Colonic mucosa (tissue), 4 donors: ENCODE data around the gene MCC. TPM values are rescaled to one million over a fixed set of nuclear protein-coding genes. Genes with fewer than 3 reads are reported as not detected.

Source experiments
- DNase-seq: peaks from one replicate; pipeline ENCODE4 v3.0.0-alpha.2; 2020
- H3K27ac ChIP-seq: fragments of 200-600 bp; one replicate; pipeline ENCODE4 v1.8.0; 2021
- H3K27me3 ChIP-seq: fragments of 200-600 bp; one replicate; pipeline ENCODE4 v1.8.0; 2021
- H3K36me3 ChIP-seq: fragments of 200-600 bp; one replicate; pipeline ENCODE4 v1.8.0; 2021
- H3K4me1 ChIP-seq: fragments of 200-600 bp; one replicate; pipeline ENCODE4 v1.8.0; 2021; ENCODE audit warnings: mild to moderate bottlenecking
- H3K4me3 ChIP-seq: fragments of 200-600 bp; one replicate; pipeline ENCODE4 v1.8.0; 2021
- H3K9ac ChIP-seq, 2 donors: one replicate each; pipeline ENCODE4 v1.7.0; 2013; ENCODE audit warnings: control low read depth in 2 of 2, low read depth in 2 of 2, low read length in 2 of 2
- H3K9me3 ChIP-seq: fragments of 200-600 bp; one replicate; pipeline ENCODE4 v1.8.0; 2021
- CTCF ChIP-seq: fragments of 200-600 bp; IDR thresholded peaks from one replicate; pipeline ENCODE4 v1.8.0; 2022; ENCODE audit warnings: antibody characterized with exemption, mild to moderate bottlenecking
- intact Hi-C: fragments of 100-400 bp; cut with DNase I; formaldehyde crosslinking; loops from one replicate; pipeline ENCODE4 v1.14.1; 2022
- total RNA-seq, 2 donors: library from RNA; stranded (reverse); fragmentation: NEBNext Ultra II Directional in 1 of 2; extraction: Animal tissue kit (Norgen Biotek cat#: 25700) in 1 of 2; gene quantifications; one replicate each; pipeline ENCODE4 v1.2.1, GENCODE V29; 2021
- donor health status: healthy.
- donor health status: DM: no; HTN: no; CAD: no.
- donor health status: DM: no; HTN: no; CAD: no.

The MCC gene
- total RNA-seq, 2 donors from 2014 or later: 1.9 to 3.1 TPM

DNA sequence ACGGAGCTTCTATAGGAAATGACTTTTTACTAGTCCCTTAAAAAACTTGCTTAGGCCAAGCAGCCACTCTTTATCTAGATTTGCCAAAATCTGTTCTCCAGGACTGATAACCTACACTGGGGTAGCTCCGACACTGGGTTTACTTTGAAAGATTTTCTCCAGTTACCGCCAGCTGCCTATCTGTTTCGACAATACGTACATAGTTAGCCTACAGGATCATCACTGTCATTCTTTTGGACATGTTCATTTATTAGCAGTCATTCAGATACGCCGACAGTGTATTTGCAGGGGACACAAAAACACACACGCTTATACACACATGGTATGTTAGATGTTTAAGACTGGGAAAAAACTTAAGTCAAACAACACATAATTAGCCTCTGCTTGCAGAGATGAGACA lies 286.0 kb downstream of the MCC start:
- no peaks in the 10 kb centered on the region for H3K4me1 ChIP-seq
- H3K36me3 ChIP-seq: no peaks in the 10 kb centered on the region
- no peak for DNase-seq
- no peak overlapping the region for H3K4me3 ChIP-seq
- no peak overlapping the region for H3K9ac ChIP-seq
- intact Hi-C loops: no loop called here
- H3K9me3 ChIP-seq: no peaks in the 10 kb centered on the region
- no peak for TF ChIP-seq CTCF
- H3K27me3 ChIP-seq: no peaks in the 10 kb centered on the region
- no peak overlapping the region for H3K27ac ChIP-seq

GRCh38 chr5:113201715-113202114 lies 286.5 kb downstream of the MCC start:
- no peak for TF ChIP-seq CTCF
- no peaks in the 10 kb centered on the region for H3K4me1 ChIP-seq
- no peak overlapping the region for H3K9ac ChIP-seq
- no peaks in the 10 kb centered on the region for H3K27me3 ChIP-seq
- no peak overlapping the region for H3K27ac ChIP-seq
- no peak for DNase-seq
- no peaks in the 10 kb centered on the region for H3K9me3 ChIP-seq
- intact Hi-C loops: no loop called here
- H3K36me3 ChIP-seq: no peaks in the 10 kb centered on the region
- no peak overlapping the region for H3K4me3 ChIP-seq

GRCh38 chr5:113199122-113199905 lies 288.9 kb downstream of the MCC start:
- no peaks in the 10 kb centered on the region for H3K36me3 ChIP-seq
- TF ChIP-seq CTCF: no peak
- no peaks in the 10 kb centered on the region for H3K27me3 ChIP-seq
- intact Hi-C loops: no loop called here
- H3K4me3 ChIP-seq: no peak overlapping the region
- DNase-seq: no peak
- H3K9ac ChIP-seq: no peak overlapping the region
- H3K9me3 ChIP-seq: no peaks in the 10 kb centered on the region
- H3K4me1 ChIP-seq: no peaks in the 10 kb centered on the region
- H3K27ac ChIP-seq: no peak overlapping the region

DNA sequence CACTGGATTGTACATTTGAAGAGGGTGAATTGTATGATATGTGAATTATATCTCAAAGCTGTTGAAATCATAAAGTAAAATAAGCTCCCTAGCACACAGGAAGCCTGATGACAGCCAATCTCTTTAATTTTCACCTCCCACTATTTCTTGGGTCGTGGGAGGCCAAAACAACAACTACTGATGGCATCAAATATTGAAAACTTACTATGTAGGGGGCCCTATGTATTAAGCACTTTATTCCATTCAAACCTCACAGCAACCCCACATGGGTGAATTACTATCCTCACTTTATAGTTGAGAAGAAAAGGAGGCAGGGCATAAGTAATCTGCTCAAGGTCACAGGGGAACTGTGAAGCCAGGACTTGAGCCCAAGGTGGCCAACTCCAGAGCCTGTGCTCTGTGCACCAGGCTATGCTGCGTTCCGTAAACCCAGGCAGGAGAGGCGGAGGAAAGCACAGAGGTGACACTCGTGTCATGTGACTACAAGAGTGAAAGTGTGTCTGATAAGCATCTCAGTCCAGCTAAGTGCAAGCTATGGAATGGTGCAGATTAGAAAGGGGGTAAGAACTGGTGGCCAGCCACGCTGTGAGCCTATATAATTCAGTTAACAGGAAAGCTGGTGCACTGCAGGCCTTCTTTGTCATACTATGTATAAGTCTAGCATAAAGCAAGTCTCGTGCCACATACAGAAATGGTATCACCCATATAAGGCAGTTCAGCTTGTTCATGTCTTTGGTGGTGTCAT lies 290.6 kb downstream of the MCC start:
- Histone ChIP-seq H3K27ac (no peak overlapping the region), H3K4me1 (no peaks in the 10 kb centered on the region), H3K4me3 (no peak overlapping the region), H3K9me3 (no peaks in the 10 kb centered on the region), H3K9ac (no peak overlapping the region), H3K27me3 (no peaks in the 10 kb centered on the region), H3K36me3 (no peaks in the 10 kb centered on the region)
- TF ChIP-seq CTCF: no peak
- no peak for DNase-seq
- intact Hi-C loops: no loop called here

GRCh38 chr5:113195771-113196170 lies 292.5 kb downstream of the MCC start:
- Histone ChIP-seq H3K4me1 (no peaks in the 10 kb centered on the region), H3K9ac (no peak overlapping the region), H3K27me3 (no peaks in the 10 kb centered on the region), H3K9me3 (no peaks in the 10 kb centered on the region), H3K36me3 (no peaks in the 10 kb centered on the region), H3K27ac (no peak overlapping the region), H3K4me3 (no peak overlapping the region)
- no peak for DNase-seq
- TF ChIP-seq CTCF: no peak
- intact Hi-C loops: no loop called here
